GM21576 (cell line): ENCODE measurements around the gene MUCL1.
"Not testable (repeated sequence)": the region's sequence is repeated elsewhere in the genome, so short reads cannot be mapped to it uniquely, and the experiment has no call there.

Source experiments
- ATAC-seq: cut with Tn5 transposase; IDR thresholded peaks from one replicate; pipeline ENCODE4 v1.9.1; 2021; ENCODE audit warnings: mild to moderate bottlenecking, moderate library complexity; ENCODE audit not compliant: unreplicated experiment

The MUCL1 gene, protein sequence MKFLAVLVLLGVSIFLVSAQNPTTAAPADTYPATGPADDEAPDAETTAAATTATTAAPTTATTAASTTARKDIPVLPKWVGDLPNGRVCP

DNA sequence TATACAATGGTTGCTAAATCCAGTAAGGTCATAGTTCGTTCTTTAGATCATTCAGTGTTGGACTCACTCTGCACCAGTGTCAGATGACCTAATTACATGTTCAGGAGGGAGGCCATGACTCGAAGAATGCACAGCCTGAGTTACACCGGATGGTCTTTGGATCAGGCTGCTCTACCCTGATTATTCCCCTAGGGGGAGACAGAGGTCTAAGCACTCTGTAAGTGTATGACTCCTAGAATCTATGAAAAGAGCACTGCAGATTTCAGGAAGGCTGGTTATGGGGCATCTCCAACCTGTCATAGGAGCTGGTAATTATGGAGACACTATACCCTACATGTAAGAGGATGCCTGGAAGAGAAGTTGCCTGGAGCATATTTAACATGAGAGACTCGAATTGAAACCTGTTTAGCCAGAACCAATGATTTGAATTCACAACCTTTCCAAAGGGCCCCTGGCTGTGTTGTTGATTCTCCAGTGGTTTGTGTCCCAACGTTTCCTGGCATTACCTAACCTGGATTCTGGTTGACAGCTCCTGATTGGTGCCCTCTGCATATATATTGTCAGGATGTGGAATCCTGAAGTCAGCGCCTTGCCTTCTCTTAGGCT is at the start of gene MUCL1:
MUCL1 (plus strand) TSS at position 584 of the 606 bp plus-strand sequence. CDS start 67 bp downstream, outside the sequence.
- peak; percentile 95 for ATAC-seq

DNA sequence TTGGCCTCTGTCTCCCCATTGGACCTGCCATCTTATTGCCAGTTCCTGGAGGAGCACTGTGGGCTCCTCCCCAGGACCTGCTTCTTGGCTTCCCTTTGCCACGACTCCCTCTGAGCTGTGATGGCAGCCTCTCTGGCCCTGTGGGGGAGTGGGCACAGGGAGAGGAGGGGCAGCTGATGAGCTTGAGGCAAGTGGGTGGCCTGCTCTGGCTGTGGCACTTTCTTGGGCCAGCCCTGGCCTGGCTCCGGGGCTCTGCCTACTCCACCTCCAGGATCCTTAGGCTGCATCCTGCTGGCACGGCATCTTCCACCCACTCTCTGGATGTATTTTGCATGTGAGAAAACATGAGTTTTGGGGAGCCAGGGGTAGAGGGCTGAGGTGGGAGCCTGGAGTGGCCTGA is 32.6 kb upstream of the MUCL1 start:
- ATAC-seq: no peak

DNA sequence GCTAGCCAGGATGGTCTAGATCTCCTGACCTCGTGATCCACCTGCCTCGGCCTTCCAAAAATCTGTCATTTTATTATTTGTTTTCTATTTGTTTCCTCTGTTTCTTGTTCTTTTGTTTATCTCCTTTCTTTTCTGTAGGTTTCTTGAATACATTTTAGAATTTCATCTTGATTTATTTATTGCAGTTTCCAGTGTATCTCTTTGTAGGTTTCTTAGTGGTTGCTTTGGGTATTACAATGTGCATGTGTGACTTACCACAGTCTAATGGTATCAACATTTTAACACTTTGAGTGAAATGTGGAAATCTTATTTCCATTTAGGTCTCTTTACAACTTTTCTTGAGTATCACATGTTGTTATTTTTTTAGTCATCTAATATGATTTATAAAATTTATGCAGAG is 29.9 kb upstream of the MUCL1 start:
- ATAC-seq: no peak

DNA sequence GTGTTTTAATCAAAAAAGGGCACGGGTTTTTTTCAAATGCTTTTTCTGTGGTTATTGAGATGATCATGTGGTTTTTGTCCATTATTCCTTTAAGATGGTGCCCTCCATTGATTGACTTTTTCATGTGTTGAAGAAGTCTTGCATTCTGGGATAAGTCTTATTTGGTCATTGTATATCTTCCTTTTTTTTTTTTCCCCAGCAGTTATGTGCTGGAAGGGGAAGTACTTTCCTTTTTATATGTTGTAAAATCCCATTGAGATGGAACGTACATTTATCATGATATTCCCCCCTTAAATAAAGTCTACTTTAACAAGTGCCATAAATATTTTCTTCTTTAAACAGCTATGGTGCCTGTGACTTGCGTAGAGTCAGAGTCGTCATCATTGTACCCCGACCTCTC is 24.8 kb upstream of the MUCL1 start:
- no peak for ATAC-seq

DNA sequence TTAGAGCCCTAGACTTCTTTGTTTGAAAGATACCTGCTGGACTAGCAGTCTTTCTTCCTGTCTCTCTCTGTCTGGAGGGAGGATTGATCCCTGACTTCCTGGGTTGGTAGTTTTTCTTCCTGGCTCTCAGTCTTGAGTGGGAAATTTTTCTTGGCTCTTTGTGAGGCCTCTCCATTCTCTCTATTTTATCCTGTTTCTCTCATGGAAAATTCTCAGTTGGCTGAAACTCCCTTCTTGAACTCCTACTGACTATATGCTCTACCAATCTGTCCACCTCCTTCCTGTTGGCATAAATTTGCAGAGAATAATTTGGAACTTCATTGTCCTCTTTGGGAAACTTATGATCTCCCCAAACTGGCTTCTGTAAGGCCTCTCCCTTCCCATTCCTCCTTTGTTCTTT is 24.1 kb upstream of the MUCL1 start:
- ATAC-seq: no peak

DNA sequence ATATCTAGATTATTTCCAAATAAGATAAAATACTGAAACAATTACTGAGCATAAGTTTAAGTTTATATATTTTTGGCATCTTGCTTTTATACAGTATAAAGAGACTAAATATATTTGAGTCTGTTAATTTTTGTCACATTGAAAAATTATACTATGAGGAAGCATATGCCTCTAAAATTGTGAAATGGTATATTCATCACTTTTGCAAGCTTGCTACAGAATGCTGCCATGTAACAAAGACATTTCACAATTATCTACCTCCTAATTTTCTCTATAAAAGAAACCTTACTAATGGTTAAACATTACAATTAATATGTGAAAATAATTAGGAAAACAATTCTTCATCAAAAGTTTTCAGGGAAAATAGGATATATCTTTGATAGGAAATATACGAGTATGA is 22.7 kb upstream of the MUCL1 start:
- no peak for ATAC-seq

DNA sequence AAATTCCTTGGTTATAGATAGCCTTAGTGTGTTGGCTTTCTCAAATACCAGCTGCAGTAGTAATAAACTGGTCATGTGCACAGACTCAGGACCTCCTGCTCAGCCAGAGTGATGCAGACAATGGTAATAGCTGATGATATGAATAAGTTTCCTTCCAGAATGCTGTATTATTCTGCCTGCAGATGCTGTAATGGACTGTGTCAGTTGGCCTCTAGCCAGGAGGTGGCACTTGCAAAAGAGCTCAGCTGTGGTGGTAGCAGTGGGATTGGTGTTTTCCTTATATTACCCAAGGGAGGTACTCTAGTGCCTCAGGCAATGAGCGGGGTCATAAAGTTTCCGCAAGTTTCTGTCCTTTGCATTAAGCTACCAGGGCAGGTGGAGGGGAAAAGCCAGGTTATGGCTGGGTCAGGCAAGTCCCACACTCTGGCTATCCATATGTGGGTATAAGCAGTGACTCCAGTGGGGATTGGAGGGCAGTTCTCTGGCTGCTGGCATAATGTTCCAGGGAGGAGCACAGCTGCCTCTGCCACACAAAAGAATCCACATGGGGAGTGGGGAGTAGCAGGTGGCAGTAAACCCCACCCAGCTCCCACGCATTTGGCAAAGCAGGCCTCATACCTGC is 14.0 kb upstream of the MUCL1 start:
- no peak for ATAC-seq

DNA sequence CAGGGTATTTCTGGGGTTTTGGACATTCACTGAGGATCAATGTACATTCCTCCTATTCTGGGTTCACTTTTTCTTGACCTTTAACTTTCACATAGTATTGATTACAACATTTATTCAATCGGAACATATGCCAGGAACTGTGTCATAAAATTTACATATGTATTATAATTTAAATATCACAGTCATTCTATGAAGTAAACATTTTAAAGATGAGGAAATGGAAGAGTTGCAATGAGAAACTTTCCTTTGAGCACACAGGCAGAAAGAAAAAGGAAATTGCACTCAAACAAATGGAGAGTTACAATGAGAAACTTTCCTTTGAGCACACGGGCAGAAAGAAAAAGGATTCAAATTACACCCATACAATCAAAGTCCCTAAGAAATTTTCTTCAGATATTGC is 3.1 kb downstream of the MUCL1 start:
- ATAC-seq: no peak

DNA sequence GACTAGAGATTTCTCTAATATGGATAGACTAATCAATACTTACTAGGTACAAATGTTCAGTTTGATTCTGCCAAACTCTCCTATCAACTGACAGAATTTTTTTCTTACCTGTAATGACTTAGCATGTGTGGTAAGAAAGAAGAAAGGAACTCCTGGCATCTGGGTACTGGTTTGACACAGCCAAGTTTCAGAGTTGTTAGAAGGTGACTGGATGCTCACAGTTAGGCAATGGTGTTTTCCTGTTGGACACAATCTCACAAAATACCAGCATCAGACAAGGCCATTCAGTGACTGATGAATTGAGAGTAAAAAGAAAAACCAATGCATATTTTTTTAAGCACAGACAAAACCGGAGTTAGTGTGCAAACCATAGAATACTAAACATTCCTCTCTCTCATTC is 4.2 kb downstream of the MUCL1 start:
- ATAC-seq: no peak

DNA sequence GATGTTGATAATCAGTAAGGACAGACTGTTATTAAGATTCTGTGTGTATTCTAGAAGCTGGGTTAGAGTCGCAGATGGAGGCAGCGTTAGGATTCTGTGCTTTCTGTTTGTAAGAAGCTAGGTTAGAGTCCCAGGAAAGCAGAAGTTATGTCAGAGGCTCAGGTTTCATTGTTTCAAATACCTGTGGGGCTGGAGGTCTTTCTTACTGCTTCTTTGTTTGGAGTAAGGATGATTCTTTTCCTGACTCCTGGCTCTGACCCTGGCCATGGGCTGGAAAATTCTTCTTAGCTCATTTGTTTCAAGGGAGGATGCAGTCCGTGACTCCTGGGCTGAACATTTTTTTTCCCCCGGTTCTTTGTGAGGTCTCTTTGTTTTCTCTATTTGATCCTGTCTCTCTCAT is 5.2 kb downstream of the MUCL1 start:
- no peak for ATAC-seq

DNA sequence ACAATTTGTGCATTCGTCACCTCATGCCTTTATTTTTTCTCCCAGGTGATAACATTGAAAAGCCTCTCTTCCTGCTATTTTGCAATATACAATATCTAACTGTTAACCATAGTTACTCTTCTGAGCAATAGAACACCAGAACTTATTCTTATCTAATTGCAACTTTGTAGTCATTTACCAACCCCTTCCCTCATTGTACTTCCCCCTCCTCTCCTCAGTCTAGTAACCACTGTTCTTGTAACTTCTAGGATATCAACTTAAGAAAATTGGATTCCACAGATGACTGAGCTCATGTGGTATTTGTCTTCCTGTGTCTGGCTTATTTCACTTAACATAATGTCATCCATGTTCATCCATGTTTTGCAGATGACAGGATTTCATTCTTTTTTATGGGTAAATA is 7.6 kb downstream of the MUCL1 start:
- ATAC-seq: no peak

DNA sequence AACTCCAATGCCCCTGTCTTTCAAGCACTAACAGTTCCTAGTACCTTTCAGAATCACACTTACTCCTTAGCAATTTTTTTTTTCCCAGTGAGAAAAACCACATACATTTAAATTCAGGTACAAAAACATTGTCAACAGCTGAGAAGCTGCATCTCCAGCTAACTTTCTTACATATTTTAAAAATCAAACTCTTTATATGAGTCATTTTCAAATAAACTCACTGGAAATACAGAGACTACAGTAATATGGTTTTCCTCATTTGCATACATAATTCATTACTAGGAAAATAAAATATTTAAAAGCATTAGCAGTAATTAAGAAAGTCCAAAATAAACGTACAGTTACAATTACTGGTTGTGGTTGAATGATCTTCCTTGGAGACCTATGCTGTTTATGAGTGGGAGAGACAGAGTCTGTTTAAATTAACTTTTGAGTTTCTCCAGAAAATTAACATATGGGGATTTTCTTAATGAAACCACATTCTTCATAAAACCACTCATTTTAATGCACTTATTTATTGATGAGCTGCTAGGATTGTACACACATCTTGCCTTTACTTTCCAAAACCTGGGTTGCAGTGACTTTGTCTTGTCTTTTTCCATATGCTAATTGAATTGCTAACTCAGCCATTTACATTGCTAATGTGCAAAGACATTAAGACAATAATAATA is 9.8 kb downstream of the MUCL1 start:
- ATAC-seq: no peak

DNA sequence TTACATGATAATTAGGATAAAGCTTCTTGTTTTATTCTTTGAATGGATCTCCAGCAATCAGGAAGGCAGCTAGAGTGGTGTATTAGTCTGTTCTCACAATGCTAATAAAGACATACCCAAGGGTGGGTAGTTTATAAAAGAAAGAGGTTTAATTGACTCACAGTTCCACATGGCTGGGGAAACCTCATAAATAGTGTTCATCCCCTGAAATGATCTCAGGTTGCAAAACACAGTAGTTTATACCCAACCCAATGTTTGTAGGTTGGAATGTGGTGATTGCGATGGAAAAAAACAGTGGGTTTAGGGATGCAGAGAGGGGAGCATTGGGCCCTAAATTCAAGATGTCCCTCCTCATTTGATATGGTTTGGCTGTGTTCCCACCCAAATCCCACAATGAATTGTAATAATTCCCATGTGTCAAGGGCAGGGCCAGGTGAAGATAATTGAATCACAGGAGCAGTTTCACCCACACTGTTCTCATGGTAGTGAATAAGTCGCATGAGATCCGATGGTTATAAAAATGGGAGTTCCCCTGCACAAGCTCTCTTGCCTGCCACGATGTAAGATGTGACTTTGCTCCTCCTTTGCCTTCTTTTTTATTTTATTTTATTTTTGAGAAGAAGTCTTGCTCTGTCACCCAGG is 11.5 kb downstream of the MUCL1 start:
- no peak for ATAC-seq

DNA sequence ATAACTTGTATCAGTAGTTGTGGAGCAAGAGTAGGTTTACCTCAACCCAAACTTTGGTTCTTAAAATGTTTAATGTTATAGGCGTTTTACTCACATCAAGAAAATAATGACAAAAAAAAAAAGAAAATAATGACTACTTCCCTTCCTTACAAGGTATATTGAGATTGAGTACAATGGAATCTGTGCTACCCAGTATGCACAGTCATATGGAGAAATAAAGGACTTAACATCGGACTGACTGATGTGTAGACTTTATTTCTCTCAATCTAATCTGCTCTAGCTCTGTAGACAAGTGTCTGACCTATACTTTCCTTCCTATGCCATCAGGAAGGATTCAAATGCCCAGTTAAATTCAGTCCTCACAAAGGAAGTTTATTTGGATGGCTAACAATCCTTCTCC is 14.4 kb downstream of the MUCL1 start:
- no peak for ATAC-seq

DNA sequence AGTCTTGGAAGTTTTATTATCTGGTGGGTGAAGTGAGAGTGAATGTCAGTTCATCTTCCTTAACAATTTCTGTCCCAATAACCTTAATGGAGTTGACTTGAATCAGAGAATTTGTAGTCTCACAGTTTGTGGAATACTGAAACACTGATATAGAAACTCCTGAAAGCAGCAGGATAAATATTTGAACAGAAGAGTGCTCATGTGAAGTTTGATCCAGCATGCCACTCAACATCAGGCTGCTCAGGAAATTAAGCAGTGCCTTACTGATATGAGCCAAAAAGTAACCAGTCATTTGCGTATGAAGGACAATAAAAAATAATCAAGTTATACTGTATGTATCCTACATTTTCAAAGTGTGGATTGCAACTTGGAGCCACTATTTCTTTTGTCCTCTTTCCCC is 15.7 kb downstream of the MUCL1 start:
- no peak for ATAC-seq

DNA sequence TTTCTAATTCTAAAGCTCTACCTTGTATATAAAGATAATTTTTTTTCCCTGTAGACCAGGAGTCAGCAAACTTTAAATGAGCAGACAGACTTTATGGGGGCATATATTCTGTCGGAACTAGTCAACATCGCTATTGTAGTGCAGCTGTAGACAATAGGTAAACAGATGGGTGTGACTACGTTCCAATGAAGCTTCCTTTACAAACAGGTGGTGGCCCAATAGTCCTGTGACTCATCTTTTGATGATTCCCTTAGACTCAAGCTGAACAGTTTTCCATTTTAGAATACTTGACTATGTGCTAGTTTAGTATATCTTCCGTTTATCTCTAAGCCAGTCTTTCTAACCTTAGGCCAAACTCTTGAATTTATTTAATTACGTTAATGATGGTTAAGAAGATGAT is 16.3 kb downstream of the MUCL1 start:
- no peak for ATAC-seq

DNA sequence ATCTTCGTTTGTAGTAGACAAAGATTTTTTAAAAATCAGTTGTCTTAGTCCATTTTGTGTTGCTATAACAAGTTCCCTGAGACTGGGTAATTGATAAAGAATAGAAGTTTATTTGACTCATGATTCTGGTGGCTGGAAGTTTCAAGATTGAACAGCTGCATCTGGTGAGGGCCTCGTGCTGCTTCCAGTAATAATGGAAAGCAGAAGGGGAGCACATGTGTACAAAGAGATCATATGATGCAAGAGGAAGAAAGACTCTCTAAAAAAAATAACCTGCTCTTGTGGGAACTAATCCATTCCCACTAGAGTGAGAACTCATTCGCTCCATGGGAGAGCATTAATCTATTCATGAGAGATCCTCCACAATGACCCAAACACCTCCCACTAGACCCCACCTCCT is 24.8 kb downstream of the MUCL1 start:
- no peak for ATAC-seq

DNA sequence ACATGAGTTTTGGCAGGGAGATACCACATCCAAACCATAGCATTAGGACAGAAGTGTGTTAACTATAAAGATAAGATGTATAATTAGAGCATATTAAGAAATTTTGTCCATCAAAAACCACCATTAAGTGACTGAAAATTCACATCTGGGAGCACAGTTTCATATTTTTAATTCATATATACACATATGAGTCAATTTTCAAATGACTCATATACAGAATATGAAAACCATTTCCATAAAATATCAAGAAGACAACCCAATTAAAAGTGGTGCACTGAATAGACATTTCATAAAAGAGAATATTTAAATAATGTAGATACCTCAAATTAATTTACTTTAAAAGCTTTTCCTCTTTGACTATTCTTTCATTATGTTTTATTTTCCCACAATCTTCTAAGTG is 25.3 kb downstream of the MUCL1 start:
- no peak for ATAC-seq

DNA sequence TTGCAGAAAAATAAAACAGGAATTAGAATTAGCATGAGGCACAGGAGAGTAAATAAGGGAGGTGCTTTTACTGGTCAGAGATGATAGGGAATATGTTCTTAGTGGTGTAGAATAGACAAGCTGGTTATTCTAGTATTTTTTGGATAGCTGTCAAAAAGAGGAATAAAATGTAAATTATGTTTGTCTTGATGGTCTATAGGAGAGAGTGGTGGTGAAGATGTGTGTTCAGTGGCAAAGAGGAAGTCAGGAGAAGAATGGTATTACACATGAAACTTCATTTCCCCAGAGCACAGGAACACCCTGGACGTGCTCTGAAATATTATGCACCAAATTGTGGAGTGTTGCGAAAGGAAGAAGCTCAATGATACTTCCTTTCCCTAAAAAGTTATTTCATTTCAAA is 27.8 kb downstream of the MUCL1 start:
- no peak for ATAC-seq

DNA sequence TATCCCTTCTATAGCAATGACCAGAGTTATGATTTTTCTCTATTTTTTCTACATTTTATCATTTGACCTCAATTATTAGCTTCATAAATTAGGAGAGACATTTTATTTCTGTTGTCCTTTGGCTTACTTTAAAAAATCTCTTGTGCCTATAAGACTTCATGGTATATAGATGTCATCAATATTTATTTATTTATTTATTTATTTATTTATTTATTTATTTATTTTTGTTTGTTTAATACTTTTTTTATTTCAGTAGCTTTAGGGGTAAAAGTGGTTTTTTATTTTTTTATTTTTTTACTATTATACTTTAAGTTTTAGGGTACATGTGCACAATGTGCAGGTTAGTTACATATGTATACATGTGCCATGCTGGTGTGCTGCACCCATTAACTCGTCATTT is 28.3 kb downstream of the MUCL1 start:
- ATAC-seq: not testable (repeated sequence)

DNA sequence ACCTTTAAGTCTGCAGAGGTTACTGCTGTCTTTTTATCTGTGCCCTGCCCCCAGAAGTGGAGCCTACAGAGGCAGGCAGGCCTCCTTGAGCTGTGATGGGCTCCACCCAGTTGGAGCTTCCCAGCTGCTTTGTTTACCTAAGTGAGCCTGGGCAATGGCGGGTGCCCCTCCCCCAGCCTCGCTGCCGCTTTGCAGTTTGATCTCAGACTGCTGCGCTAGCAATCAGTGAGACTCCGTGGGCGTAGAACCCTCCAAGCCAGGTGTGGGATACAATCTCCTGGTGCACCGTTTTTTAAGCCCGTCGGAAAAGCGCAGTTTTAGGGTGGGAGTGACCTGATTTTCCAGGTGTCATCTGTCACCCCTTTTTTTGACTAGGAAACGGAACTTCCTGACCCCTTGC is 34.1 kb downstream of the MUCL1 start:
- ATAC-seq: not testable (repeated sequence)

DNA sequence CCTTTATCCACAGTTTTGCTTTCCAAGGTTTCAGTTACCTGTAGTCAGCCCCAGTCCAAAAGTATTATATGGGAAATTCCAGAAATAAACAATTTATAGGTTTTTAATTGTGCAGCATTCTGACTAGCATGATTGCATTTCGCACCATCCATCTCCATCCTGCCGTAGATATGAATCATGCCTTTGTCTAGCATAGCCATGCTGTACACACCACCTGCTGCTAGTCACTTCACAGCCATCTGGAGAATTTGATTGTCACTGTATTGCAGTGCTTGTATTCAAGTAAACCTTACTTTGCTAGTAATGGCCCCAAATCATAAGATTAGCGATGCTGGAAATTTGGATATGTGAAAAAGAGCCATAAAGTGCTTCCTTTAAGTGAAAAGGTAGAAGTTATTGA is 36.0 kb downstream of the MUCL1 start:
- no peak for ATAC-seq
